ENCODE results near the gene TTI1.
A peak's percentile ranks its signal among the peaks of the same experiment; 100 is the strongest.

Gene TTI1

DNA sequence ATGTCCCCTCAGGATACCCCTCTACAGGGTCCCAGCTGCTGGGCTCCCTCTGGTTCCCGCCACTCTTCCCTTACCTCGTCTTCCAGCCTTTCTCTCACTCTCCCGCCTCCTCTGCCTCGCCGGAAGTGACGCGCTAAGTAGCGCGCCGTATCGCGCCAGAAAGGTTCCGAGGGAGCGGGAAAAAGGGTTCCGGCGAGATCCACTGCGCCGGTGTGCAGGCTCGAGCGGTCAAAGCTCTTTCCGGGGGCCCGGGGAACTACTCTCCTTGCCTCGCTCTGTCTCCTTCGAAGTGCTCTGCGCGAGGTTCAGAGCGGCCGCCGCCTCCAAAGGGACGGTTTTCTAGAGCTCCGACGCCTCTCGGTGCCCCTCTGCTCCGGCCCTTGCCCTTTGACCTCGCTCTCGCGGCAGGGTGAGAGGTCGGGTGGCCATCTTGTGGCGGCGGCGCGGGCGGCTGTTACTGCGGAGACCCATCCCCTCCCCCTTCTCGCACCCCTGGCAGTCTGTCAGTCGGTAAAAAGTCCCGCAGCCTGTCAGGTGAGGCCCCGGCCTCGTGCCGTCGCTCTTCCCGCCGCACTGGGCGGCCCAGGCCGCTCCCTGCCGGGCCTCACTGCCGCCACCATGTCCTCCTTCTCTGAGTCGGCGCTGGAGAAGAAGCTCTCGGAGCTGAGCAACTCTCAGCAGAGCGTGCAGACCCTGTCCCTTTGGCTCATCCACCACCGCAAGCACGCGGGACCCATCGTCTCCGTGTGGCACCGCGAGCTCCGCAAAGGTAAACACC, at the start of gene TTI1, which contains the start of gene RPRD1B:
TSS of gene TTI1 (minus strand) at position 127 of the 778 bp plus-strand sequence. CDS start 19,640 bp downstream, outside the sequence.
TSS of gene RPRD1B (plus strand) at position 417 of the 778 bp plus-strand sequence. CDS start at position 619, 202 bp downstream.
- DNase-seq: peak; percentile 85

- DNase-seq: no peak
Observed at GRCh38 chr20:38082894-38083293, 49.6 kb upstream of the TTI1 start.

DNA sequence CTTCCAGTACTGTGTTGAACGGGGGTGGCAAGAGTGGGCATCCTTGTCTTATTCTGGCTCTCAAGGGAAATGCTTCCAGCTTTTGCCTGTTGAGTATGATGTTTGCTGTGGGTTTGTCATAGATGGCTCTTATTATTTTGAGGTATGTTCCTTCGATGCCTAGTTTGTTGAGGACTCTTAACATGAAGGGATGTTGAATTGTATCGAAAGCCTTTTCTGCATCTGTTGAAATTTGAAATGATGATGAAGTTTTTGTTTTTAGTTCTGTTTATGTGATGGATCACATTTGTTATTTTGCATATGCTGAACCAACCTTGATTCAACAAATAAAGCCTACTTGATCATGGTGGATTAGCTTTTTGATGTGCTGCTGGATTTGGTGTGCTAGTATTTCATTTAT, 48.3 kb upstream of the TTI1 start:
- no peak for DNase-seq

DNA sequence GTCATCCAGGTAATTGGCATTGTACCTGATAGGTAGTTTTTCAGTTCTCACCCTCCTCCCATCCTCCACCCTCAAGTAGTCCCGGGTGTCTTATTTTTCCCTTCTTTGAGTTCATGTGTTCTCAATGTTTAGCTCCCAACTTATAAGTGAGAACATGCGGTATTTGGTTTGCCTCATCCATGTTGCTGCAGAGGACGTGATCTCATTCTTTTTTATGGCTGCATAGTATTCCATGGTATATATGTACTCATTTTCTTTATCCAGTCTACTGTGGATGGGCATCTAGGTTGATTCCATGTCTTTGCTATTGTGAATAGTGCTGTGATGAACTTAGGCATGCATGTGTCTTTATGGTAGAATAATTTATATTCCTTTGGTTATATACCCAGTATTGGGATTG, 46.1 kb upstream of the TTI1 start:
- no peak for DNase-seq

DNA sequence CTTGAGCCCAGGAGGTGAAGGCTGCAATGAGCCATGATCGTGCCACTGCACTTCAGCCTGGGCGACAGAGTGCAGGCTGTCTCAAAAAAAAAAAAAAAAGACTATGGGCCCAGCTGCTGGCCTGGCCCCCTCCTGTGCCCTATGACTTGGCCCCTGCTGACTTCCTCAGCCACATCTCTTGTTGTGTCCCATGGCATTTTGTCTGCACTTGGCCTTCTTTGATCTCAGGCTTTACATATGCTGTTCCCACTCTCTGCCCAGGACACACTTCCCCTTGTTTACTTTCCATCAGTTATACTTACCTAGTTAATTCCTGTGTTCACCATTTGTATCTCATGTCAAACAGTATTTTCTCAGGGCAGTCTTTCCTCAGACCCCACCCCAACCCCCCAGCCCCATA, 44.8 kb upstream of the TTI1 start:
- DNase-seq: no peak

- DNase-seq: no peak
Observed at GRCh38 chr20:38076548-38076947, 43.3 kb upstream of the TTI1 start.

GRCh38 chr20:38075161-38075998, 42.1 kb upstream of the TTI1 start:
- no peak for DNase-seq

GRCh38 chr20:38073307-38074071, 40.2 kb upstream of the TTI1 start:
- DNase-seq: peak; percentile 34

- no peak for DNase-seq
Observed at GRCh38 chr20:38072898-38073297, 39.6 kb upstream of the TTI1 start.

DNA sequence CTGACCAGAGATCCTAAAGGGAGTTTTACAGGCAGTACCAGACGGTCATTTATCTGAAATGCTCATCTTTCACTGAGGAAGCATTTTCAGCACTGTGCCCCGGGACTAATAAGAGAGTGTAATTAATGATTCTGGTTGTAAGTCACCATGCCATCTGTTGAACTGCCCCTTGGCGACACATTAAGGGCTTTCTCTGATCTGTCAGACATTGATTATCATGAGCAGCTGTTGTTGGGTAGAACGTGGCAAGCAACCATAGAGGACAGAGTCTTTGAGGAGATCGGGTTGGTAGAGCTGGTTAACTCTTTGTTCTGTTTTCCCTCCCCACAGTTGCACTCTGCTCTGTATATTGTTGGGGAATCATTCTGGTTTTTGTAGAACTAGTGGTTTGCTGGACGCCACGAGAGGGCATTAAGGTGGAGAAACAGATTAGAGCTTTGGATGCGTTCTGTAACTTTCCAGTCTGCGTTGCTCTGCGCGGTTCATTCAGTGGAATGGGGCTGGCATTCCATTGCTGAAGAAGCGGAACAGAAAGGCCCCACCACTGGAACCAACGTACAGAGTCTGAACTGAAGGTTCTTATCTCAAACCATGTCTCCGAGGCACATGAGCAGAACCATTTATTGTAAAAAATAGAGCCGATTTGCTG, 34.6 kb upstream of the TTI1 start:
- DNase-seq: no peak

DNA sequence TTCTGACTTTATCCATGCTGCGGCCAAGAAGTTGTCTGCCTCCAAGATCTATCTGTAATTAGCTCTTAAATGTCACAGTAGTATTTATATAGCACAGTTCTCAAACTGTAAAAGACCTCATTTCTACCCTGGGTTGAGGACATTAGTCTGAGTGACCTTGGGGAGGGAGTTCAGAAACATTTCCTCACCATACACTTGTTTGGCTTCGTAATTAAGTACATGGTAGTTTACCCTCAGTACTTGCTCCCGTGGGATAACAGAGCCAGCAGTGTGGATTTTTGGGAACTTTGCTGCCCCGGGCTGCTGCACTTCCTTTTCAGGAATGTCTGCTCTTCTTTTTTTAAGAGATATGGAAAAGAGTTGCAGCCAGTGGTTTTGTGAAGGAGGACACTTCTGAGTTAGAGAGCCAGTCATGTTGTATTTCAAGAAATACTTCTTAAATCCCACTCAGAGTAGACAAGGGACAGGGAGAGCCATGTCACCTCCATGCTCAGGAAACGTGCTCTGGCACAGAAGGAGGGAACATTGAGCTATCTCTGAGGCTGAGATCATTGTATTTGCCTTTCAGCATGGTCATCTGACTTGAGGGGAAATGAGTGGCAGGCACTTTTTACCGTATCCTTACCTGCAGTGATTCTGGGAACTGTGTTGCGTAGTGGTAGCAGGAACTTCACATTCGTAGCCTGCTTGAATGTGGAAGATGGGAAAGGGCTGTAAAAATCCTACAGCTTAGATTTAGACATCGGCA, 33.9 kb upstream of the TTI1 start:
- DNase-seq: no peak

DNA sequence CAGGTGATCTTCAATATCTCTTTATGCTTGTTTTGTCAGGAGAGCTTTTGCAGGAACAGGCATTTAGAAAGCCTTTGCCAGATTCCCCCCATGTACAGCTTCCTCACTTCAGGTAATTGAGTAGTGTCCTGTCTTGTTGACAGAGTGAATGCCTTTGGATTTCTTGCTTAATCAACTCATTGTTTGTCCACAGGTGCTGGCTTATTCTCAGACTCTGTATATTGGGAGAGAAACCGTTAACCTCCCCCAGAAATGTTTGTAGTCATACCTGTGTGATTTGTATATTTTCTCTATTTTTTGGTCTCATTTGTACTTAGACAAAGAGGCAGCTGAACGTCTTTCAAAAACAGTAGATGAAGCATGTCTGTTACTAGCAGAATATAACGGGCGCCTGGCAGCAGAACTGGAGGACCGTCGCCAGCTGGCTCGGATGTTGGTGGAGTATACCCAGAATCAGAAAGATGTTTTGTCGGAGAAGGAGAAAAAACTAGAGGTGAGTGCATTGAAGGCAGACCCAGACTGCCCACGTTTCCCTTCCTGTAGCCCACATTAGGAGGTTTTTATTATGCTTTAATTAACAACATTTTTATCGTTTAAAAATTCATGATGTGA, 32.6 kb upstream of the TTI1 start:
- DNase-seq: no peak

DNA sequence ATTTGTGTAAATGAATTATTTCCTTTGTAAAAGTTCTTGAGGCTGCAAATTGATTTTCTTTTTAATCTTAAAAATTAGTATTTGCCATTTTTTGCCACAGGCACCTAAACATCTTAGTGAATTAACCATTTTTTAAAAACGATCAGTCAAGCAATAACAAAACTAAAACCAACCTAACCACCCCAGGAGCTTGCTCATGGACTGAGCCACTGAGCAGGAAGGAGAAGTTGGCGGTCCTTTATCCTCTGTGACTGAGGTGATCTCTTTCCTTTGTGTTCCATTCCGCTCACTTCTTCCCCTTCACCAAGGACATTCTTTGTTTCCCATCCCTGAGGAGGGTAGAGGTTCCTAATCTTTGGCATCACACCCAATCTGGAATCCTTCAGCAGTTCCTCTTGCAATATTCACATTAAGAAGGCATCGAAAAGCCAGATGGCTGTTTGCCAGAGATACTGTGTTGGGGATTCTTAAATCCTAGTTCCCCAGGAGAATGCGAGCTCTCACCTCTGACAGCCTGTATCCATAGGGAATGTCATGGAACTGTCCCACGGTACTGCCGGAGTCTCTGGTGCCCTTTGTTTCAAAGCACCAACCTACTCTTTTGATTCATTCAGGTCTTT, 30.8 kb upstream of the TTI1 start:
- no peak for DNase-seq

GRCh38 chr20:38062890-38063289, 29.6 kb upstream of the TTI1 start:
- DNase-seq: no peak

DNA sequence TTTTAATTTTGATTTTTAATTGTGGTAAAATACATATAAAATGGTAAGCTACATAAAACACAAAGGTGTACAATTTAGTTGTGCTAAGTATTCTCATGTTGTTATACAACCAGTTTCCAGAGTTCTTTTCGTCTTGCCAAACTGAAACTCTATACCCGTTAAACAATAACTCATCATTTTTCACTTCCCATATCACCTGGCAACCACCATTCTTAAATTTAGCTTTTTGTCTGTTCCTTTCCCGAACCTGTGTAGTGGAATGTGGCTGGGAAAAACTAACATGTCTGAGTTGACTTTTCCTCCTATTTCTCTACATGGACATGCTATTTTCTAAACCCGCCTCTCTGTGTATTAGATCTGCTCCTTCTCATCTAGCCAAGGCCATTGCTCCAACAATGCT, 27.9 kb upstream of the TTI1 start:
- DNase-seq: no peak

DNA sequence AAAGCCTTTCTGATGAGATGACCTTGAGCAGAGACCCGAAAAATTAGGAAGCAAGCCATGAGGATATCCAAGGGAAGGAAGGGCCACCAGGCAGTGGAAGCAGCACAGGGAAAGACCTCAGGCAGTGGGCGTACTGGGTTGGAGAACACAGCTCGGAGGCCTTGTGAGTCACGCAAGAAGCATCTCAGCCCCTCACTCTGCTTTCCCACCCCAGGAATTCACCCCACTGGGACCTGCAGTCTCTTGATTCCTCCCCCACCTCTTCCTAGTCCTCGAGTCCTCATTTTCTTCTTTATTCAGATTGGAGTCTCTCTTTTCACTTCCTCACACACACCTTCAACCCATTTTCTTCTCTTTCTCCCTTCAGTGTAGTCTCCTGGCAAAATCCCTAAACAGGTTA, 27.3 kb upstream of the TTI1 start:
- DNase-seq: no peak

- DNase-seq: no peak
Observed at GRCh38 chr20:38059832-38060231, 26.6 kb upstream of the TTI1 start.

DNA sequence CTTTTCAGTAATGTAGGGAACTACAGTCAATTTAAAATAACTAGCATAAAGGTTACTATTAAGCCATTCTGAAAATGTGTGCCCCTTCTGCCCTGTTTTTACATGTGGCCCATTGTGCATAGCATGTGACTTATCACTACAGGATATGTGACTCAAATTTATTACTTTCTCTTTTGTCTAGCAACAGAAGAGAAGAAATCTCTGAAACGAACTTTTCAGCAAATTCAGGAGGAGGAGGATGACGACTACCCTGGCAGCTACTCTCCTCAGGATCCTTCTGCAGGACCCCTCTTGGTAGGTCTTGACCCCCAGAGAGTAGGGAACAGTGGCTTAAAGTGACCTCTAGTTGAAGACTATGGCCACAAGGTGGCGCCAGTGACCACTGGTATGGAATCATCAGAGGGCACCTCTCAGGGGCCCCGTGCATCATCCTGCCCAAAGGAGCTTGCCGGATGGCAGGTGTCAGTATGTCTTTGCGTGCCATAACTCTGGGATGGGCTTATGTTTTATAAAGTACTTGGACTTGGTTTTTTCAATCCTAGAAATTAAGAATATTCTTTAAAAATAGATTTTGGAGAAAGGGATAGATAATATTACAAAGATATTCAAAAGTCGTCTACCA, 24.2 kb upstream of the TTI1 start:
- DNase-seq: peak; percentile 19

DNA sequence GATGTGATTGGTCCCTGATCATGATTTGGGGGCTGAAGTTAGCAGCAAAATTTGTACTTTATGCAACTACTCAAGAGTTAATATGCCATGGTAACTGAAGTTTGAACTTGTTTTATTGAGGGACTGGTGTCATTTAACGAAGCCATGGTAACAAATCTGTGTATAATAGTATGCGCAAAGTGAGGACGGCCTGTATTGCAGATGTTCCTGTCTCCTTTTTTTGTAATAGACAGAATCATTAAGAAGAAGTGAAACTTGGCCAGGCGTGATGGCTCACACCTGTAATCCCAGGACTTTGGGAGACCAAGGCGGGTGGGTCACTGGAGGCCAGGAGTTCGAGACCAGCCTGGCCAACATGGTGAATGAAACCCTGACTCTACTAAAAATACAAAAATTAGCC, 22.6 kb upstream of the TTI1 start:
- DNase-seq: no peak

GRCh38 chr20:38055294-38055693, 22.0 kb upstream of the TTI1 start:
- DNase-seq: no peak

- no peak for DNase-seq
Observed at GRCh38 chr20:38054647-38055046, 21.4 kb upstream of the TTI1 start.

All from DMS79 treated with DMSO at 0.1 percent for 48 hours (cell line).